Liver (tissue), 9 donors: ENCODE results near the gene ZCCHC14. TPM values are rescaled to one million over a fixed set of nuclear protein-coding genes. Genes with fewer than 3 reads are reported as not detected.

Source experiments
- DNase-seq: peaks from one replicate; pipeline ENCODE4 v3.0.0-alpha.2; 2017; ENCODE audit warnings: low spot score
- H3K27ac ChIP-seq, 2 donors: one replicate each; pipeline ENCODE4 v1.7.0; 2013; ENCODE audit warnings: inconsistent platforms in 2 of 2, low read length in 2 of 2, control low read depth in 1 of 2, low read depth in 1 of 2, mild to moderate bottlenecking in 1 of 2
- H3K27me3 ChIP-seq, 4 donors: one replicate each; pipeline versions ENCODE4 v1.6.1 to v1.7.0; 2013; ENCODE audit warnings: low read length in 3 of 4, inconsistent platforms in 1 of 4, mild to moderate bottlenecking in 1 of 4, moderate library complexity in 1 of 4; ENCODE audit not compliant: control insufficient read depth in 4 of 4, insufficient read depth in 4 of 4
- H3K36me3 ChIP-seq, 4 donors: one replicate each; pipeline versions ENCODE4 v1.6.1 to v1.7.0; 2013; ENCODE audit warnings: low read length in 3 of 4, mild to moderate bottlenecking in 3 of 4, low read depth in 1 of 4, moderate library complexity in 1 of 4; ENCODE audit not compliant: control insufficient read depth in 4 of 4, insufficient read depth in 3 of 4
- H3K4me1 ChIP-seq, 4 donors: one replicate each; pipeline versions ENCODE4 v1.6.1 to v1.7.0; 2013; ENCODE audit warnings: low read length in 3 of 4, mild to moderate bottlenecking in 3 of 4, moderate library complexity in 1 of 4; ENCODE audit not compliant: control insufficient read depth in 4 of 4, insufficient read depth in 4 of 4
- H3K4me3 ChIP-seq, 3 donors: one replicate each; pipeline versions ENCODE4 v1.6.1 to v1.7.0; 2013; ENCODE audit warnings: low read length in 3 of 3, control low read depth in 1 of 3, low read depth in 1 of 3, mild to moderate bottlenecking in 1 of 3
- H3K9ac ChIP-seq, 2 donors: one replicate each; pipeline ENCODE4 v1.7.0; 2013; ENCODE audit warnings: low read length in 2 of 2, mild to moderate bottlenecking in 2 of 2, moderate library complexity in 2 of 2, control low read depth in 1 of 2, low read depth in 1 of 2
- H3K9me3 ChIP-seq, 4 donors: one replicate each; pipeline versions ENCODE4 v1.6.1 to v1.7.0; 2013; ENCODE audit warnings: low read length in 3 of 4; ENCODE audit not compliant: control insufficient read depth in 4 of 4
- EGR1 ChIP-seq, 2 donors: IDR thresholded peaks; 2 replicates each; pipeline ENCODE4 v1.6.1; 2016 to 2018; ENCODE audit warnings: antibody characterized with exemption in 2 of 2, low read depth in 2 of 2
- FOXA2 ChIP-seq: IDR thresholded peaks from 2 replicates; pipeline ENCODE4 v1.6.1; 2016; ENCODE audit warnings: antibody characterized with exemption
- GABPA ChIP-seq, 2 donors: IDR thresholded peaks in 1 of 2; conservative IDR thresholded peaks in 1 of 2; 2 replicates each; pipeline ENCODE4 v1.6.1; 2016; ENCODE audit warnings: antibody characterized with exemption in 2 of 2, mild to moderate bottlenecking in 1 of 2, moderate library complexity in 1 of 2
- HNF4A ChIP-seq, 2 donors: conservative IDR thresholded peaks; 2 replicates each; pipeline ENCODE4 v1.6.1; 2016; ENCODE audit warnings: antibody characterized with exemption in 2 of 2, mild to moderate bottlenecking in 2 of 2
- JUND ChIP-seq, 2 donors: IDR thresholded peaks; 2 replicates each; pipeline ENCODE4 v1.6.1; 2016; ENCODE audit warnings: antibody characterized with exemption in 2 of 2
- NR2F2 ChIP-seq: IDR thresholded peaks from 2 replicates; pipeline ENCODE4 v1.6.1; 2016; ENCODE audit warnings: antibody characterized with exemption
- RAD21 ChIP-seq, 2 donors: IDR thresholded peaks; 2 replicates each; pipeline ENCODE4 v1.6.1; 2016; ENCODE audit warnings: antibody characterized with exemption in 2 of 2, mild to moderate bottlenecking in 2 of 2
- SP1 ChIP-seq: IDR thresholded peaks from 2 replicates; pipeline ENCODE4 v1.6.1; 2018; ENCODE audit warnings: antibody characterized with exemption, mild to moderate bottlenecking
- TAF1 ChIP-seq: conservative IDR thresholded peaks from 2 replicates; pipeline ENCODE4 v1.6.1; 2016; ENCODE audit warnings: antibody characterized with exemption, mild to moderate bottlenecking
- YY1 ChIP-seq: IDR thresholded peaks from 2 replicates; pipeline ENCODE4 v1.6.1; 2016; ENCODE audit warnings: antibody characterized with exemption, mild to moderate bottlenecking
- WGBS: extraction: QIAGEN DNeasy Blood & Tissue Kit; methylation state at CpG from one replicate; pipeline ENCODE4 v1.1.7; 2013; 5-methylcytosine and 5-hydroxymethylcytosine counted together
- polyA plus RNA-seq, 2 donors: library from polyadenylated mRNA; stranded (reverse) in 1 of 2; unstranded in 1 of 2; fragments of 200-250 nt in 1 of 2; fragments of >200 nt in 1 of 2; fragmentation: Nextera tagmentation in 1 of 2; extraction: Ambion mirVana in 1 of 2; gene quantifications; one replicate each; pipeline versions ENCODE4 v1.2.1 to v1.2.3, GENCODE V29; 2013 to 2015
- total RNA-seq, 2 donors: library from RNA; depleted of rRNA; stranded (reverse); fragments of >200 nt; gene quantifications; one replicate each; pipeline ENCODE4 v1.2.3, GENCODE V29; 2014
- TF ChIP-seq, protein P1 (sequence below): fragments of 150-350 bp; IDR thresholded peaks from 2 replicates; pipeline ENCODE4 v1.5.1; 2017; ENCODE audit warnings: improper control_type of control experiment, low read depth, low read length; ENCODE audit not compliant: missing input control
- TF ChIP-seq, protein P2 (sequence below): IDR thresholded peaks from 2 replicates; pipeline ENCODE4 v1.6.1; 2016; ENCODE audit warnings: antibody characterized with exemption
- TF ChIP-seq, protein P3 (sequence below): IDR thresholded peaks from 2 replicates; pipeline ENCODE4 v1.6.1; 2016; ENCODE audit warnings: antibody characterized with exemption
- TF ChIP-seq, protein P4 (sequence below): IDR thresholded peaks from 2 replicates; pipeline ENCODE4 v1.6.1; 2016; ENCODE audit warnings: antibody characterized with exemption, mild to moderate bottlenecking
- TF ChIP-seq, protein P5 (sequence below): IDR thresholded peaks from 2 replicates; pipeline ENCODE4 v1.6.1; 2016; ENCODE audit warnings: antibody characterized with exemption
- donor health status: healthy.
- donor health status: healthy.
- donor health status: healthy.
- donor health status: healthy.
- donor health status: healthy.

ZCCHC14 gene
- total and polyA plus RNA-seq, 4 donors, result 6.3 to 21.7 (median 8.0) TPM

DNA sequence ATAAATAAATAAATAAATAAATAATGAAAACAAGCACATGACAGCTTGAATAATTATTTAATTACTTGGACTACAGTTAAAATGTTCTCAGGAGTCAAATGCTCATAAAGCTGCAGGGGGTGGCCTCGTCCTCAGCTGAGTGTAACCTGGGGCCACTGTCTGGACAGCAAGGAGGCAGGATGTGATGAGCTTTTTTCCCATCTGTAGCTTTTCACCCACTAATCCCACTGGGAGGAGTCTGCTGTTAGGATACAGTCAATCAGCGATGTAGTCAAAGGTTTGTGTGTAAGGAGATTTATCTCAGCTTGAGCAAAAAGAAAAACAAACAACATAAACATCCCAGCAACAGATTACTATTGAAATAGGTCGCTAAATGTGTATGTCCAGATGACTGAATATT is 22.5 kb downstream of the ZCCHC14 start:
- 70% methylated on average over 3 of the region's 3 CpGs for WGBS
- peak overlapping the region in 1 of 2 donors; percentile 8 for H3K27ac ChIP-seq
- no peaks in the 10 kb centered on the region for H3K27me3 ChIP-seq
- no peaks in the 10 kb centered on the region for H3K9me3 ChIP-seq
- H3K4me3 ChIP-seq, result no peak overlapping the region
- peaks cover 21 to 48% (median 40%) of the 10 kb centered on the region in 4 donors for H3K4me1 ChIP-seq
- TF ChIP-seq RAD21 (IDR thresholded peaks at IDR 0.05), result no peak
- TF ChIP-seq NR2F2, result no peak
- TF ChIP-seq, protein P1, sequence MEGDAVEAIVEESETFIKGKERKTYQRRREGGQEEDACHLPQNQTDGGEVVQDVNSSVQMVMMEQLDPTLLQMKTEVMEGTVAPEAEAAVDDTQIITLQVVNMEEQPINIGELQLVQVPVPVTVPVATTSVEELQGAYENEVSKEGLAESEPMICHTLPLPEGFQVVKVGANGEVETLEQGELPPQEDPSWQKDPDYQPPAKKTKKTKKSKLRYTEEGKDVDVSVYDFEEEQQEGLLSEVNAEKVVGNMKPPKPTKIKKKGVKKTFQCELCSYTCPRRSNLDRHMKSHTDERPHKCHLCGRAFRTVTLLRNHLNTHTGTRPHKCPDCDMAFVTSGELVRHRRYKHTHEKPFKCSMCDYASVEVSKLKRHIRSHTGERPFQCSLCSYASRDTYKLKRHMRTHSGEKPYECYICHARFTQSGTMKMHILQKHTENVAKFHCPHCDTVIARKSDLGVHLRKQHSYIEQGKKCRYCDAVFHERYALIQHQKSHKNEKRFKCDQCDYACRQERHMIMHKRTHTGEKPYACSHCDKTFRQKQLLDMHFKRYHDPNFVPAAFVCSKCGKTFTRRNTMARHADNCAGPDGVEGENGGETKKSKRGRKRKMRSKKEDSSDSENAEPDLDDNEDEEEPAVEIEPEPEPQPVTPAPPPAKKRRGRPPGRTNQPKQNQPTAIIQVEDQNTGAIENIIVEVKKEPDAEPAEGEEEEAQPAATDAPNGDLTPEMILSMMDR, result no peak
- TF ChIP-seq, protein P2, sequence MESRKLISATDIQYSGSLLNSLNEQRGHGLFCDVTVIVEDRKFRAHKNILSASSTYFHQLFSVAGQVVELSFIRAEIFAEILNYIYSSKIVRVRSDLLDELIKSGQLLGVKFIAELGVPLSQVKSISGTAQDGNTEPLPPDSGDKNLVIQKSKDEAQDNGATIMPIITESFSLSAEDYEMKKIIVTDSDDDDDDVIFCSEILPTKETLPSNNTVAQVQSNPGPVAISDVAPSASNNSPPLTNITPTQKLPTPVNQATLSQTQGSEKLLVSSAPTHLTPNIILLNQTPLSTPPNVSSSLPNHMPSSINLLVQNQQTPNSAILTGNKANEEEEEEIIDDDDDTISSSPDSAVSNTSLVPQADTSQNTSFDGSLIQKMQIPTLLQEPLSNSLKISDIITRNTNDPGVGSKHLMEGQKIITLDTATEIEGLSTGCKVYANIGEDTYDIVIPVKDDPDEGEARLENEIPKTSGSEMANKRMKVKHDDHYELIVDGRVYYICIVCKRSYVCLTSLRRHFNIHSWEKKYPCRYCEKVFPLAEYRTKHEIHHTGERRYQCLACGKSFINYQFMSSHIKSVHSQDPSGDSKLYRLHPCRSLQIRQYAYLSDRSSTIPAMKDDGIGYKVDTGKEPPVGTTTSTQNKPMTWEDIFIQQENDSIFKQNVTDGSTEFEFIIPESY, result no peak
- TF ChIP-seq GABPA (IDR thresholded peaks at IDR 0.05 in 1 of 2, conservative IDR thresholded peaks at IDR 0.05 in 1 of 2), result no peak
- TF ChIP-seq, protein P3, sequence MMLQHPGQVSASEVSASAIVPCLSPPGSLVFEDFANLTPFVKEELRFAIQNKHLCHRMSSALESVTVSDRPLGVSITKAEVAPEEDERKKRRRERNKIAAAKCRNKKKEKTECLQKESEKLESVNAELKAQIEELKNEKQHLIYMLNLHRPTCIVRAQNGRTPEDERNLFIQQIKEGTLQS, result no peak
- TF ChIP-seq, protein P4, sequence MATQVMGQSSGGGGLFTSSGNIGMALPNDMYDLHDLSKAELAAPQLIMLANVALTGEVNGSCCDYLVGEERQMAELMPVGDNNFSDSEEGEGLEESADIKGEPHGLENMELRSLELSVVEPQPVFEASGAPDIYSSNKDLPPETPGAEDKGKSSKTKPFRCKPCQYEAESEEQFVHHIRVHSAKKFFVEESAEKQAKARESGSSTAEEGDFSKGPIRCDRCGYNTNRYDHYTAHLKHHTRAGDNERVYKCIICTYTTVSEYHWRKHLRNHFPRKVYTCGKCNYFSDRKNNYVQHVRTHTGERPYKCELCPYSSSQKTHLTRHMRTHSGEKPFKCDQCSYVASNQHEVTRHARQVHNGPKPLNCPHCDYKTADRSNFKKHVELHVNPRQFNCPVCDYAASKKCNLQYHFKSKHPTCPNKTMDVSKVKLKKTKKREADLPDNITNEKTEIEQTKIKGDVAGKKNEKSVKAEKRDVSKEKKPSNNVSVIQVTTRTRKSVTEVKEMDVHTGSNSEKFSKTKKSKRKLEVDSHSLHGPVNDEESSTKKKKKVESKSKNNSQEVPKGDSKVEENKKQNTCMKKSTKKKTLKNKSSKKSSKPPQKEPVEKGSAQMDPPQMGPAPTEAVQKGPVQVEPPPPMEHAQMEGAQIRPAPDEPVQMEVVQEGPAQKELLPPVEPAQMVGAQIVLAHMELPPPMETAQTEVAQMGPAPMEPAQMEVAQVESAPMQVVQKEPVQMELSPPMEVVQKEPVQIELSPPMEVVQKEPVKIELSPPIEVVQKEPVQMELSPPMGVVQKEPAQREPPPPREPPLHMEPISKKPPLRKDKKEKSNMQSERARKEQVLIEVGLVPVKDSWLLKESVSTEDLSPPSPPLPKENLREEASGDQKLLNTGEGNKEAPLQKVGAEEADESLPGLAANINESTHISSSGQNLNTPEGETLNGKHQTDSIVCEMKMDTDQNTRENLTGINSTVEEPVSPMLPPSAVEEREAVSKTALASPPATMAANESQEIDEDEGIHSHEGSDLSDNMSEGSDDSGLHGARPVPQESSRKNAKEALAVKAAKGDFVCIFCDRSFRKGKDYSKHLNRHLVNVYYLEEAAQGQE, result no peak
- TF ChIP-seq, protein P5, sequence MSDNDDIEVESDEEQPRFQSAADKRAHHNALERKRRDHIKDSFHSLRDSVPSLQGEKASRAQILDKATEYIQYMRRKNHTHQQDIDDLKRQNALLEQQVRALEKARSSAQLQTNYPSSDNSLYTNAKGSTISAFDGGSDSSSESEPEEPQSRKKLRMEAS, result no peak
- TF ChIP-seq HNF4A (conservative IDR thresholded peaks at IDR 0.05), result no peak
- TF ChIP-seq SP1, result no peak
- no peak overlapping the region for H3K9ac ChIP-seq
- peaks cover 0 to 3% (median 0%) of the 10 kb centered on the region in 4 donors for H3K36me3 ChIP-seq
- DNase-seq, result no peak

DNA sequence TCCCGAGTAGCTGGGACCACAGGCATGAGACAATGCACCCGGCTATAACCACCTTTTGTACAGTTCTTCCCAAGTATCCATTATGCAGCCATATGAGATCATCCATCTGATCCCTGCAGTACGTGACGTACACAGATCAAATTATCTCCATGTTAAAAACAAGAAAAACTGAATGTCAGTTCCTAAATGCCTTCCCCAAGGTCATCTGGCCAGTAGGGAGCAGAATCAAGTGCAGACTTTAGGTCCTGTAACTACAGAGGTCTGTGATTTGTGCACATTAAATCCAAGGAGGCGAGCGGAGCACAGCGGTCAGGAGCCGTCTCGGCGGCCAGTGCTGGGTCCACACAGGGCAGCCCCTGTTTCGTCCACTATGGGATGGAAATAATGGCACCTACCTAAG is 23.7 kb downstream of the ZCCHC14 start:
- no peaks in the 10 kb centered on the region for H3K27me3 ChIP-seq
- H3K9ac ChIP-seq, result no peak overlapping the region
- peaks cover 0 to 3% (median 0%) of the 10 kb centered on the region in 4 donors for H3K36me3 ChIP-seq
- no peak overlapping the region for H3K4me3 ChIP-seq
- H3K27ac ChIP-seq, result no peak overlapping the region
- H3K9me3 ChIP-seq, result no peaks in the 10 kb centered on the region
- DNase-seq, result no peak
- peaks cover 24 to 48% (median 46%) of the 10 kb centered on the region in 4 donors for H3K4me1 ChIP-seq
- 95% methylated on average over 11 of the region's 11 CpGs for WGBS
- TF ChIP-seq, protein P5, result no peak
- TF ChIP-seq FOXA2 (no peak), SP1 (no peak), NR2F2 (no peak), RAD21 (IDR thresholded peaks at IDR 0.05) (no peak), YY1 (no peak), JUND (IDR thresholded peaks at IDR 0.05) (no peak), TAF1 (no peak), EGR1 (IDR thresholded peaks at IDR 0.05; ENCODE audit: low read depth in 2 of 2) (no peak)
